Measurements from ENCODE around the gene ARAP2.

- TF ChIP-seq, protein P1, sequence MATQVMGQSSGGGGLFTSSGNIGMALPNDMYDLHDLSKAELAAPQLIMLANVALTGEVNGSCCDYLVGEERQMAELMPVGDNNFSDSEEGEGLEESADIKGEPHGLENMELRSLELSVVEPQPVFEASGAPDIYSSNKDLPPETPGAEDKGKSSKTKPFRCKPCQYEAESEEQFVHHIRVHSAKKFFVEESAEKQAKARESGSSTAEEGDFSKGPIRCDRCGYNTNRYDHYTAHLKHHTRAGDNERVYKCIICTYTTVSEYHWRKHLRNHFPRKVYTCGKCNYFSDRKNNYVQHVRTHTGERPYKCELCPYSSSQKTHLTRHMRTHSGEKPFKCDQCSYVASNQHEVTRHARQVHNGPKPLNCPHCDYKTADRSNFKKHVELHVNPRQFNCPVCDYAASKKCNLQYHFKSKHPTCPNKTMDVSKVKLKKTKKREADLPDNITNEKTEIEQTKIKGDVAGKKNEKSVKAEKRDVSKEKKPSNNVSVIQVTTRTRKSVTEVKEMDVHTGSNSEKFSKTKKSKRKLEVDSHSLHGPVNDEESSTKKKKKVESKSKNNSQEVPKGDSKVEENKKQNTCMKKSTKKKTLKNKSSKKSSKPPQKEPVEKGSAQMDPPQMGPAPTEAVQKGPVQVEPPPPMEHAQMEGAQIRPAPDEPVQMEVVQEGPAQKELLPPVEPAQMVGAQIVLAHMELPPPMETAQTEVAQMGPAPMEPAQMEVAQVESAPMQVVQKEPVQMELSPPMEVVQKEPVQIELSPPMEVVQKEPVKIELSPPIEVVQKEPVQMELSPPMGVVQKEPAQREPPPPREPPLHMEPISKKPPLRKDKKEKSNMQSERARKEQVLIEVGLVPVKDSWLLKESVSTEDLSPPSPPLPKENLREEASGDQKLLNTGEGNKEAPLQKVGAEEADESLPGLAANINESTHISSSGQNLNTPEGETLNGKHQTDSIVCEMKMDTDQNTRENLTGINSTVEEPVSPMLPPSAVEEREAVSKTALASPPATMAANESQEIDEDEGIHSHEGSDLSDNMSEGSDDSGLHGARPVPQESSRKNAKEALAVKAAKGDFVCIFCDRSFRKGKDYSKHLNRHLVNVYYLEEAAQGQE (IDR thresholded peaks at IDR 0.05; ENCODE audit: low read depth), result no peak
- no peak for TF ChIP-seq EGR1 (IDR thresholded peaks at IDR 0.05; ENCODE audit: low read depth)
- no peak for TF ChIP-seq CTCF (IDR thresholded peaks at IDR 0.05 in 2 of 3, conservative IDR thresholded peaks at IDR 0.05 in 1 of 3; ENCODE audit: borderline replicate concordance in 1 of 3, insufficient read depth in 1 of 3, low read depth in 2 of 3, low read length in 2 of 3)
- no peak for TF ChIP-seq POLR2A (IDR thresholded peaks at IDR 0.05; ENCODE audit: borderline replicate concordance, extremely low read depth, insufficient read depth, insufficient read length)
- no peak for TF ChIP-seq POLR2AphosphoS5 (IDR thresholded peaks at IDR 0.05; ENCODE audit: low read depth, low read length)
- no peak for TF ChIP-seq SRF (IDR thresholded peaks at IDR 0.05; ENCODE audit: low read depth)
- TF ChIP-seq RAD21 (IDR thresholded peaks at IDR 0.05; ENCODE audit: low read depth), result no peak
- TF ChIP-seq EZH2phosphoT487 (IDR thresholded peaks at IDR 0.05; ENCODE audit: borderline replicate concordance), result no peak
Measured at GRCh38 chr4:36037127-36037526, 207.2 kb downstream of the ARAP2 start.

Measured in HCT116 (cell line).